Colonic mucosa (tissue), 4 donors: ENCODE measurements around the gene UGT1A5. TPM values are rescaled to one million over a fixed set of nuclear protein-coding genes. Genes with fewer than 3 reads are reported as not detected.

Experiments
- DNase-seq: peaks from one replicate; pipeline ENCODE4 v3.0.0-alpha.2; 2020
- H3K27ac ChIP-seq: fragments of 200-600 bp; one replicate; pipeline ENCODE4 v1.8.0; 2021
- H3K27me3 ChIP-seq: fragments of 200-600 bp; one replicate; pipeline ENCODE4 v1.8.0; 2021
- H3K36me3 ChIP-seq: fragments of 200-600 bp; one replicate; pipeline ENCODE4 v1.8.0; 2021
- H3K4me1 ChIP-seq: fragments of 200-600 bp; one replicate; pipeline ENCODE4 v1.8.0; 2021; ENCODE audit warnings: mild to moderate bottlenecking
- H3K4me3 ChIP-seq: fragments of 200-600 bp; one replicate; pipeline ENCODE4 v1.8.0; 2021
- H3K9ac ChIP-seq, 2 donors: one replicate each; pipeline ENCODE4 v1.7.0; 2013; ENCODE audit warnings: control low read depth in 2 of 2, low read depth in 2 of 2, low read length in 2 of 2
- H3K9me3 ChIP-seq: fragments of 200-600 bp; one replicate; pipeline ENCODE4 v1.8.0; 2021
- CTCF ChIP-seq: fragments of 200-600 bp; IDR thresholded peaks from one replicate; pipeline ENCODE4 v1.8.0; 2022; ENCODE audit warnings: antibody characterized with exemption, mild to moderate bottlenecking
- intact Hi-C: fragments of 100-400 bp; cut with DNase I; formaldehyde crosslinking; loops from one replicate; pipeline ENCODE4 v1.14.1; 2022
- total RNA-seq, 2 donors: library from RNA; stranded (reverse); fragmentation: NEBNext Ultra II Directional in 1 of 2; extraction: Animal tissue kit (Norgen Biotek cat#: 25700) in 1 of 2; gene quantifications; one replicate each; pipeline ENCODE4 v1.2.1, GENCODE V29; 2021
- donor health status: healthy.
- donor health status: DM: no; HTN: no; CAD: no.
- donor health status: DM: no; HTN: no; CAD: no.

The UGT1A5 gene
- total RNA-seq, 2 donors from 2014 or later, result 1.1 to 2.4 TPM

- no peak for TF ChIP-seq CTCF
- Histone ChIP-seq H3K36me3 (no peaks in the 10 kb centered on the region), H3K4me1 (no peaks in the 10 kb centered on the region), H3K9ac (no peak overlapping the region), H3K27ac (no peak overlapping the region), H3K27me3 (no peaks in the 10 kb centered on the region), H3K4me3 (no peak overlapping the region), H3K9me3 (no peaks in the 10 kb centered on the region)
- DNase-seq, result no peak
- intact Hi-C loops, result no loop called here
These were observed 85.8 kb downstream of the UGT1A5 start for GRCh38 chr2:233798335-233799086.

- no peak for DNase-seq
These were observed 86.5 kb downstream of the UGT1A5 start for GRCh38 chr2:233799087-233799665.

GRCh38 chr2:233799716-233800115 lies 87.0 kb downstream of the UGT1A5 start:
- H3K27ac ChIP-seq, result no peak overlapping the region
- TF ChIP-seq CTCF, result no peak
- intact Hi-C loops, result no loop called here
- no peak overlapping the region for H3K4me3 ChIP-seq
- no peaks in the 10 kb centered on the region for H3K4me1 ChIP-seq
- no peak for DNase-seq
- H3K9me3 ChIP-seq, result no peaks in the 10 kb centered on the region
- no peaks in the 10 kb centered on the region for H3K36me3 ChIP-seq
- no peak overlapping the region for H3K9ac ChIP-seq
- no peaks in the 10 kb centered on the region for H3K27me3 ChIP-seq

More at GRCh38 chr2:233799087-233799665, 86.5 kb downstream of the UGT1A5 start:
- intact Hi-C loops, result no loop called here
- no peaks in the 10 kb centered on the region for H3K27me3 ChIP-seq
- H3K27ac ChIP-seq, result no peak overlapping the region
- H3K4me1 ChIP-seq, result no peaks in the 10 kb centered on the region
- TF ChIP-seq CTCF, result no peak
- H3K4me3 ChIP-seq, result no peak overlapping the region
- no peaks in the 10 kb centered on the region for H3K36me3 ChIP-seq
- H3K9ac ChIP-seq, result no peak overlapping the region
- no peaks in the 10 kb centered on the region for H3K9me3 ChIP-seq

GRCh38 chr2:233800208-233800607 lies 87.5 kb downstream of the UGT1A5 start:
- Histone ChIP-seq H3K9ac (no peak overlapping the region), H3K4me3 (no peak overlapping the region), H3K9me3 (no peaks in the 10 kb centered on the region), H3K36me3 (no peaks in the 10 kb centered on the region), H3K27ac (no peak overlapping the region), H3K27me3 (no peaks in the 10 kb centered on the region), H3K4me1 (no peaks in the 10 kb centered on the region)
- TF ChIP-seq CTCF, result no peak
- no peak for DNase-seq
- intact Hi-C loops, result no loop called here

GRCh38 chr2:233801357-233802131 lies 88.8 kb downstream of the UGT1A5 start:
- no peak for TF ChIP-seq CTCF
- no peaks in the 10 kb centered on the region for H3K9me3 ChIP-seq
- intact Hi-C loops, result no loop called here
- H3K36me3 ChIP-seq, result no peaks in the 10 kb centered on the region
- H3K27ac ChIP-seq, result no peak overlapping the region
- H3K4me1 ChIP-seq, result no peaks in the 10 kb centered on the region
- H3K4me3 ChIP-seq, result no peak overlapping the region
- H3K27me3 ChIP-seq, result no peaks in the 10 kb centered on the region
- no peak overlapping the region for H3K9ac ChIP-seq
- no peak for DNase-seq
